Left renal pelvis (tissue), 4 donors: ENCODE measurements around the gene TAGLN. TPM values are rescaled to one million over a fixed set of nuclear protein-coding genes. Genes with fewer than 3 reads are reported as not detected.

Experiments used
- DNase-seq, 4 donors: peaks; one replicate each; pipeline ENCODE4 v3.0.0-alpha.2; 2013; ENCODE audit warnings: low read depth in 4 of 4, low spot score in 3 of 4
- polyA plus RNA-seq, 4 donors: library from polyadenylated mRNA; unstranded; fragments of 120-200 nt; gene quantifications; one replicate each; pipeline ENCODE4 v1.2.1, GENCODE V29; 2013; ENCODE audit not compliant: insufficient read length in 4 of 4

Gene TAGLN
- polyA plus RNA-seq: 100 to 1,000 TPM; 130 to 307 (median 140) TPM

GRCh38 chr11:117199053-117199915, at the start of gene TAGLN:
TSS of gene TAGLN (plus strand) at chr11:117199370. CDS start at chr11:117203014, 3,644 bp downstream.
- peak in 1 of 4 donors; percentile 66 for DNase-seq

DNA sequence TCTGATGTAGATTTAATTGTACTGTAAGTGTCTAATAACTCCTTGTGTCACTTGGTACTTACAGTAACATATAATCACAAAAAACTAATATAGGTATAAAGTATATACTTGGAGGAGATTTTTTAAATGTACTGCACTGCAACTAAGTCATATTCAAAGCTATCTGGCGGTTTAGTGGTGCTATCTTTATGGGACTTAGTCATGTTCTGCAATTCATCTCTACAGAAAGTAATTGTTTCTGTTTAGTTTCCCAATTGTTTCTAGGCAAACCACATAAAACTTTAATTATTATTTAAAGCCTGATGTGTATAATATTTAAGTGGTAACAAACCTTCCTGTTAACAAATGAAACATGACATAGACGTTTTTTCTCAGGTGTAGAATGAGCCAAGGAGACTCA, 47.1 kb upstream of the TAGLN start:
- no peak for DNase-seq

GRCh38 chr11:117154468-117154867, 44.7 kb upstream of the TAGLN start:
- DNase-seq: no peak

DNA sequence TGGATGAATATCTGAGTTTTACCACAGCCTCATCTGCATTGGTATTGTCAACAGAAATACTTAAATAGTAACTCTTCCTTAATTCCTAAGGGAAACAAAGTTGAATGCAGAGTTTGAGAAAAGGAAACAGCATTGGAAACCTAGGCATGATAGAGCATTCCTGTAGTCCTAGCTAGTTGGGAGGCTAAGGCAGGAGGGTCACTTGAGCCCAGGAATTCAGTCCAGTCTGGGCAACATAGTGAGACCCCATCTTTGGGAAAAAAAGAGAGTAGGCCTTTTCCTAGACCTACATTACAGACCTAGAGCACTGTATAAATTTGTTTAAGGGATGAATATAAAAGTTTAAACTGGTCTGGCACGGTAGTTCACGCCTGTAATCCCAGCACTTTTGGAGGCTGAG, 41.7 kb upstream of the TAGLN start:
- DNase-seq: no peak

DNA sequence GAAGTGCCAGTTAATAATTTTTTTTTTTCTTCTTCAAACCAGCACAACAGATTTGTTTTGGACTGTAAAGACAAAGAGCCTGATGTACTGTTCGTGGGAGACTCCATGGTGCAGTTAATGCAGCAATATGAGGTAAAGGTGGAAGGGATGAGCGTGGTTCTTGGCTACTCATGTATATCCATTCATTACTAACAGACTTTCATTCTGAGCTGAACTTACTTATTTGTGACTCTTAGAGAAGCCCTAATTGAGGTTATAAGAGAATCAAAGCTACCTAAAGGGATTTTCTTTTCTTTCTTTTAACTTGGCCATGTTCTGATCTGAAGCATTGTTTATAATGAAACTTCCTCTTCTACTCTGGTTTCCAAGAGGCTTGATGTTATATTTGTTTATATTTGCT, 39.3 kb upstream of the TAGLN start:
- DNase-seq: no peak

- no peak for DNase-seq
Measured at GRCh38 chr11:117160826-117161225, 38.3 kb upstream of the TAGLN start.

GRCh38 chr11:117166491-117166890, 32.7 kb upstream of the TAGLN start:
- no peak for DNase-seq

GRCh38 chr11:117169736-117170135, 29.4 kb upstream of the TAGLN start:
- no peak for DNase-seq

DNA sequence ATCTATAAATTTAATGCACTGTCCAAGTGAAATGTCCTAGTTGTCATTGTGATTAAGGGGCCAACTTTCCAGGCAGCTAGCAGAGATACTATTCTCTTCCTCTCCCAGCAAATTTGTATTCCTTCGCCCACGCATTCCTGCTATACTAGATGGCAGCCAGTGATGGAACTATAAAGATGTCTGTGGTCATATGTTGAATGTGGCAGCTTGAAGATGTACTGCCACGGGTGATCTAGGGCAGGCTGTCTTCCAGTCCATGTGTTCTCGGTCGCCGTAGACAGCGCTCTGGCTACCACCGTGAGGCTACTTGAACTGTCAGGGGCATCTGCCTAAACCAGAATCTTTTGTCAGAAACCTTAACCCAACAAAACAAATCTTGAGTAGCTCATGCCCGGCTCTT, 29.0 kb upstream of the TAGLN start:
- no peak for DNase-seq

- DNase-seq: no peak
Measured at GRCh38 chr11:117171007-117171403, 28.2 kb upstream of the TAGLN start.

GRCh38 chr11:117171404-117172061, 27.6 kb upstream of the TAGLN start:
- no peak for DNase-seq

GRCh38 chr11:117172724-117173421, 26.3 kb upstream of the TAGLN start:
- DNase-seq: no peak

DNA sequence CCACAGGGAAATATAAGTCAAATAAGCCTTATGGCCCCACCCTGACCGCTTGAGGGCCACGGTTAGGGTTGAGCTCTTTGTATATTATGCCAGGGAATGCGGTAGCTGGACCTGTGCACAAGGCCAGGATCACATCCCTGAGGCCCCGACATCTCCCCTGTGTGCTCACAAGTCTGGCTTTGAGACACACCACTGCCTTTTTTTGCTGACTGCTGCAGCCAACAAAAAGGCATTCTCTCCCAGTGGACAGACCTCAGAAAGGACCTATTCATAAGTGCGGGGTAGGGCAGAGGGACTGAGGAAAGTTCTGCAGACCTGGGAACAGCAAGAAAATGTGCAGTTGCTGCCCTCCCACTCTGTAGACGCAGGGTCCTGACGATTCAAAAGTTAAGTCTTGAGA, 24.1 kb upstream of the TAGLN start:
- no peak for DNase-seq

DNA sequence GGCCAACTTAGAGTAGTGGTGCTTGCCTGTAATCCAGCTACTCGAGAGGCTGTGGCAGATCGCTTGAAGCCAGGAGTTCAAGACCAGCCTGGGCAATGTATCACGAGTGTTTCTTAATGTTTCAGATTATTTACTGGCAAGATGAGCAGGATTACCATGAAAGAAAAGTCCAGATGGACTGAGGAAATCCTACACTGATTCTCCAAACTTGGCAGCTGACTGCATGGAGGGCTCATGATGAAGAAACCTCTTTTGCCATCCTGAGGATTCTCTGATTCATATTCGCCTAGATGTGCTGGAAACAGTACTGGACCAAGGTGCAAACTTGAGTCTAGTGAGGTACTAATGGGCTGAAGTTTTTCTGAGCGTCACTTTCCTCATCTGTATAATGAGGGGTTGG, 23.4 kb upstream of the TAGLN start:
- no peak for DNase-seq

DNA sequence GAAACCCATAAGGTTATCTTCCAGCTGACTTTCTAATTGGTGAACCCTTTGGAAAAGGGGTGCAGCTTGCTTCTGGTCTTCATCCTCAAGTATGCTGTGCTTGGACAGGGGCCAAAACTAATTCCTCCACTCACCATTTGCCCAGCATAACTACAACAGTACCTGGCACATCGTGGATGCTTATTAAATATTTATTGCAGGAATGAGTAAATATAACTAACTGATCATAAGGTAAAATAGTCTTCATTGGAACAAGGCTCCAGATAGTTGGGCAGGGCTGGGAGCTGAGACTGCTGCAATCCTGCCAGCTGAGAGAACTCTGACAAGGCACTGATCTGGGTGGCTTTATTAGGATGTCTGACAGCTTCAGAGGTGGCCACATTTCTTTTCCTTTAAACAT, 23.0 kb upstream of the TAGLN start:
- no peak for DNase-seq

- no peak for DNase-seq
Measured at GRCh38 chr11:117177534-117178209, 21.5 kb upstream of the TAGLN start.

- peak; percentile 88 to 93 (median 91) for DNase-seq
Measured at GRCh38 chr11:117178210-117179034, 20.7 kb upstream of the TAGLN start, which contains the start of gene SIDT2. TSS of gene SIDT2 (plus strand) at chr11:117178743. CDS start at chr11:117179264, 521 bp downstream.

- DNase-seq: no peak
Measured at GRCh38 chr11:117179048-117179999, 19.8 kb upstream of the TAGLN start.

DNA sequence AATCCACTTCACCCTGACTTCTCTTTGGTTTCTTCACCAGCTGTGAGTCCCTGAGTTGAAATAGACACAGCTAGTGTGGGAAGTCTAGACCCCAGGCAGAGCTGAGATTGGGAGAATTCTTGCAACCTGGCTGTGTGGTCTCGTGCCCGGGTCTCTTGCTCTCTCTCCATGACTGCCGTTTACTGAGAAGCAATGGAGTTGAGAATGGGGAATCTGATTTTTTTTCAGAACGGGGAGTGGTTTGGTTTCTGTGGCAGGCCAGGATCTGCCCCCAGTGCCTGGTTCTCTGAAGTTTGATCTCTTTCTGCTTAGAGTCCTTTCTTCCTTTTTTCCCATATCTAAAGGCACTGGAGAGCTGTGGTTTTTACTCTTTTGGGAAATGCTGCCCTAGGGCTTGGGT, 19.1 kb upstream of the TAGLN start:
- DNase-seq: no peak
